Thymus (tissue), 11 donors: ENCODE measurements around the gene KMT2E. TPM values are rescaled to one million over a fixed set of nuclear protein-coding genes. Genes with fewer than 3 reads are reported as not detected.

Experiments used
- DNase-seq, 9 donors: peaks; one replicate each; pipeline ENCODE4 v3.0.0-alpha.2; 2013; ENCODE audit warnings: low spot score in 9 of 9, low read depth in 6 of 9, missing footprints in 1 of 9
- H3K27ac ChIP-seq, 2 donors: one replicate each; pipeline ENCODE4 v1.5.1; 2013; ENCODE audit warnings: control low read depth in 1 of 2, low read depth in 1 of 2, low read length in 1 of 2, mild to moderate bottlenecking in 1 of 2, moderate library complexity in 1 of 2
- H3K27me3 ChIP-seq, 2 donors: one replicate each; pipeline ENCODE4 v1.5.1; 2013; ENCODE audit warnings: low read length in 1 of 2; ENCODE audit not compliant: control insufficient read depth in 2 of 2, insufficient read depth in 1 of 2
- H3K36me3 ChIP-seq, 2 donors: one replicate each; pipeline ENCODE4 v1.5.1; 2013; ENCODE audit warnings: low read length in 1 of 2, mild to moderate bottlenecking in 1 of 2, moderate library complexity in 1 of 2; ENCODE audit not compliant: control insufficient read depth in 2 of 2, insufficient read depth in 2 of 2
- H3K4me1 ChIP-seq, 2 donors: one replicate each; pipeline ENCODE4 v1.5.1; 2013; ENCODE audit warnings: low read length in 2 of 2; ENCODE audit not compliant: control insufficient read depth in 2 of 2, insufficient read depth in 2 of 2
- H3K4me3 ChIP-seq, 2 donors: one replicate each; pipeline ENCODE4 v1.5.1; 2013; ENCODE audit warnings: low read length in 2 of 2, control low read depth in 1 of 2, mild to moderate bottlenecking in 1 of 2
- H3K9me3 ChIP-seq, 2 donors: one replicate each; pipeline ENCODE4 v1.5.1; 2013; ENCODE audit warnings: low read length in 1 of 2, mild to moderate bottlenecking in 1 of 2; ENCODE audit not compliant: control insufficient read depth in 2 of 2, insufficient read depth in 1 of 2
- WGBS: extraction: QIAGEN DNeasy Blood & Tissue Kit; methylation state at CpG from one replicate; pipeline ENCODE4 v1.1.7; 2013; 5-methylcytosine and 5-hydroxymethylcytosine counted together
- polyA plus RNA-seq: library from polyadenylated mRNA; stranded (reverse); fragments of 200-250 nt; gene quantifications from one replicate; pipeline ENCODE4 v1.2.3, GENCODE V29; 2013
- total RNA-seq: library from RNA; stranded (reverse); fragments of 120-200 nt; gene quantifications from one replicate; pipeline ENCODE4 v1.2.4, GENCODE V29; 2013
- donor health status: healthy.

KMT2E gene
- total and polyA plus RNA-seq, 2 donors: 26.5 to 42.2 TPM

DNA sequence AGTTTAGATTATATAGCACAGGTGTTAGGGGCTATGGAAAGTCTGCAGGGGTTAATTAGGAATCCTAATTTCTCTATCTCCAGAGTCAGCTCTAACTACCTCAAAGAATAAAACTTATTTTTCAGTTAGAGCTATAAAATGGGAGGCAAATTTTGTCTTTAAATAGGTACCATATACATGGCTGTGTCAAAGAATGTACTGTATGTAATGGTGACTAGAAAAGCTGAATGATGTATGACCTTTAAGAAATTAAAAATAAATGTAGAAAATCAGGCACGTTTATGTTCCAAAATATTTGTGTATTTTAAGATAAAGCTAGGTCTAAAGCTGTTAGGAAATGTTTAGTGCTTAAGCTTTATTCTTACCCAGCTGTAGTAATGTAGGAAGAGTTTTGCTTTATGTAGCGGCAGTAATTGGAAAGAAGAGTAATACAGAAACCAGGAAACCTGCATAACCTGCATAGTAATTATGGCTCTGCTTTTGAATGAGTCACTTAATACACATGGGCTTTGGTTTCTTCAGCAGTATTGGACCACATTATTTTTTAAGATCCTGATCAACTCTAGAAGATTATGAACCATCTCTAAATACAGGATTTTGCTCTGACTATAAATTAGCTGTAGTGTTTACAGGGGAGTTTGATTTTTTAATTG lies 85.0 kb downstream of the KMT2E start:
- H3K27me3 ChIP-seq: no peaks in the 10 kb centered on the region
- H3K4me1 ChIP-seq: no peaks in the 10 kb centered on the region
- no peaks in the 10 kb centered on the region for H3K9me3 ChIP-seq
- no peak overlapping the region for H3K4me3 ChIP-seq
- H3K27ac ChIP-seq: no peak overlapping the region
- DNase-seq: no peak
- WGBS: 95% methylated on average over 2 of the region's 2 CpGs
- peaks cover 8 to 52% of the 10 kb centered on the region in 2 donors for H3K36me3 ChIP-seq

DNA sequence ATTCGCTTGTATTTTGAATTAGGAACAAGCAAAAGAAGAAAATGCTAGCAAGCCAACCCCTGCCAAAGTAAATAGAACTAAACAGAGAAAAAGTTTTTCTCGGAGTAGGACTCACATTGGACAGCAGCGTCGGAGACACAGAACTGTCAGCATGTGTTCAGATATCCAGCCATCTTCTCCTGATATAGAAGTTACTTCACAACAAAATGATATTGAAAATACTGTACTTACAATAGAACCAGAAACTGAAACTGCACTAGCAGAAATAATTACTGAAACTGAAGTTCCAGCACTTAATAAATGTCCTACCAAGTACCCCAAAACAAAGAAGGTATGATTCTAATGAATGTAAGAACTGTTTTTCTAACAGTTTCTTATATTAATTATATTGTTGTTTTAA lies 87.9 kb downstream of the KMT2E start:
- Histone ChIP-seq H3K9me3 (no peaks in the 10 kb centered on the region), H3K4me3 (no peak overlapping the region), H3K27ac (no peak overlapping the region), H3K36me3 (peaks cover 21 to 58% of the 10 kb centered on the region in 2 donors), H3K27me3 (no peaks in the 10 kb centered on the region), H3K4me1 (no peaks in the 10 kb centered on the region)
- DNase-seq: no peak
- WGBS: 95% methylated on average over 4 of the region's 4 CpGs

DNA sequence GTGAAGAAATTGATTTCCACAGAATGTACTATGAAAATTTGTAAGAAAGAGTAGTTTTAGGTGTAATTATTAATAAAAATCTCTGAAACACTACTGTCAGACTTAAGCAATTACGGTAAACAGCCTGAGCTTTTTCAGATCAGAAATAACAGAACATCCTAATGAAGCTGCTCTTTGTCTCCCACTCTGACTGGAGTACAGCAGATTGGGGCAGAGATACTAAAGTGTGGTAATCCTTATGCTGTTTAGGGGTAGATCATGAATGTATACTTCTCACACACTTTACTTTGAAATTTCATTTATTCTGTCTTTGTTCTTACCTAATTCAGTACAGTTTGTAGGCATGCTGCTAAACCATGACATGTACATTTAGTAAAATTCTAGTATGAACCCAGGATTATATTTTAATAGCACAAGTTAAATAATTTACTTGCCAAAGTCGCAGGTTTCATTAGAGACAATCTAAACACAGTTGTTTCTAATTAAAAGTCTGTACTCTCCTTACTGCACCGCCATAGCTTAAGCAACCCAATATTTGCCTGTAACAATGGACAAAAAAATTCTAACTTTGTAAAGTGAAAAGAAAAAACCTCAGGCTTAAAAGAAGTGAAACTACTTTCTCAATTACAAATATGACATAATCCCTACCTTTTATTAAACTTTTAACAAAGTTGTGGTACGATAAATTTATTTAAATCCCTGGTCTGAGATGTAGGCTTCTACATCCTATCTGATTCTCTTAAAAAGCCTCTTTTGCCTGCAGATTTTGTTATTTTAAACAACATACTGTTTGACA lies 88.8 kb downstream of the KMT2E start:
- no peak overlapping the region for H3K27ac ChIP-seq
- H3K27me3 ChIP-seq: no peaks in the 10 kb centered on the region
- 97% methylated on average over 4 of the region's 4 CpGs for WGBS
- peaks cover 25 to 60% of the 10 kb centered on the region in 2 donors for H3K36me3 ChIP-seq
- no peaks in the 10 kb centered on the region for H3K4me1 ChIP-seq
- no peak for DNase-seq
- H3K9me3 ChIP-seq: no peaks in the 10 kb centered on the region
- H3K4me3 ChIP-seq: no peak overlapping the region

DNA sequence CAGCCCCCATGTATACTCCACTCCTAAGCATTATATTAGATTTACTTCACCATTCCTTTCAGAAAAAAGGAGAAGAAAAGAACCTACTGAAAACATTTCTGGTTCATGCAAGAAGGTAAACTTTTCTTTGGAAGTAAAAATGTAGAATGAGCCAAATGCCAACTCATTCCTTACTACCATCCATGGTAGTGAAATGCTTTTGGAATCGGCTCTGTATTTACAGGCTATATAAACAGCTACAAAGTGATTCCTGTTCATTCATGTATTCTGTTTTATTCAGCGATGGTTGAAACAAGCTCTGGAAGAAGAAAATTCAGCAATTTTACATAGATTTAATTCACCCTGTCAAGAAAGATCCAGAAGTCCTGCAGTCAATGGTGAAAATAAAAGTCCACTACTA lies 91.6 kb downstream of the KMT2E start:
- Histone ChIP-seq H3K9me3 (no peaks in the 10 kb centered on the region), H3K4me1 (no peaks in the 10 kb centered on the region), H3K27ac (no peak overlapping the region), H3K27me3 (no peaks in the 10 kb centered on the region), H3K36me3 (peaks cover 35 to 75% of the 10 kb centered on the region in 2 donors), H3K4me3 (no peak overlapping the region)
- DNase-seq: no peak
- 96% methylated on average over 2 of the region's 2 CpGs for WGBS

DNA sequence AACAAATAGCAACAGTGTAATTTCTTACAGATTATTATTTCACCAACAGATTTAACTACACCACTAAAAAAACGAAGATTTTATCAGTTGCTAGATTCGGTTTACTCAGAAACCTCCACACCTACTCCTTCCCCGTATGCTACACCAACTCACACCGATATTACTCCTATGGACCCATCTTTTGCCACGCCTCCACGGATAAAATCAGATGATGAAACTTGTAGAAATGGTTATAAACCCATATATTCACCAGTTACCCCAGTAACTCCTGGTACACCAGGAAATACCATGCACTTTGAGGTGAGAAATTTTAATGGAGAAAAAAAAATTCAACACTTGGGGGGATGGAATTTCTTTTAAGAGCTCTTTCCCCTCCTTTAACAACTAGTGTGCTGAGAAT lies 92.5 kb downstream of the KMT2E start:
- Histone ChIP-seq H3K4me1 (no peaks in the 10 kb centered on the region), H3K4me3 (no peak overlapping the region), H3K27ac (no peak overlapping the region), H3K36me3 (peaks cover 35 to 84% of the 10 kb centered on the region in 2 donors), H3K9me3 (no peaks in the 10 kb centered on the region), H3K27me3 (no peaks in the 10 kb centered on the region)
- WGBS: 97% methylated on average over 6 of the region's 6 CpGs
- DNase-seq: no peak

DNA sequence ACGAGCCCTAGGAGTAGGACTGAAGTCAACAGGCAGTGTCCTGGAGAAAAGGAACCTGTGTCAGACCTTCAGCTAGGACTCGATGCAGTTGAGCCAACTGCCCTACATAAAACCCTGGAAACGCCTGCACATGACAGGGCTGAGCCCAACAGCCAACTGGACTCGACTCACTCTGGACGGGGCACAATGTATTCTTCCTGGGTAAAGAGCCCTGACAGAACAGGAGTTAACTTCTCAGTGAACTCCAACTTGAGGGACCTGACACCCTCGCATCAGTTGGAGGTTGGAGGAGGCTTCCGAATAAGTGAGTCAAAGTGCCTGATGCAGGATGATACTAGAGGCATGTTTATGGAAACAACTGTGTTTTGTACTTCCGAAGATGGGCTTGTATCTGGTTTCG lies 93.5 kb downstream of the KMT2E start:
- H3K4me3 ChIP-seq: no peak overlapping the region
- DNase-seq: no peak
- H3K27ac ChIP-seq: no peak overlapping the region
- no peaks in the 10 kb centered on the region for H3K27me3 ChIP-seq
- 97% methylated on average over 9 of the region's 9 CpGs for WGBS
- H3K9me3 ChIP-seq: no peaks in the 10 kb centered on the region
- peaks cover 44 to 89% of the 10 kb centered on the region in 2 donors for H3K36me3 ChIP-seq
- no peaks in the 10 kb centered on the region for H3K4me1 ChIP-seq

DNA sequence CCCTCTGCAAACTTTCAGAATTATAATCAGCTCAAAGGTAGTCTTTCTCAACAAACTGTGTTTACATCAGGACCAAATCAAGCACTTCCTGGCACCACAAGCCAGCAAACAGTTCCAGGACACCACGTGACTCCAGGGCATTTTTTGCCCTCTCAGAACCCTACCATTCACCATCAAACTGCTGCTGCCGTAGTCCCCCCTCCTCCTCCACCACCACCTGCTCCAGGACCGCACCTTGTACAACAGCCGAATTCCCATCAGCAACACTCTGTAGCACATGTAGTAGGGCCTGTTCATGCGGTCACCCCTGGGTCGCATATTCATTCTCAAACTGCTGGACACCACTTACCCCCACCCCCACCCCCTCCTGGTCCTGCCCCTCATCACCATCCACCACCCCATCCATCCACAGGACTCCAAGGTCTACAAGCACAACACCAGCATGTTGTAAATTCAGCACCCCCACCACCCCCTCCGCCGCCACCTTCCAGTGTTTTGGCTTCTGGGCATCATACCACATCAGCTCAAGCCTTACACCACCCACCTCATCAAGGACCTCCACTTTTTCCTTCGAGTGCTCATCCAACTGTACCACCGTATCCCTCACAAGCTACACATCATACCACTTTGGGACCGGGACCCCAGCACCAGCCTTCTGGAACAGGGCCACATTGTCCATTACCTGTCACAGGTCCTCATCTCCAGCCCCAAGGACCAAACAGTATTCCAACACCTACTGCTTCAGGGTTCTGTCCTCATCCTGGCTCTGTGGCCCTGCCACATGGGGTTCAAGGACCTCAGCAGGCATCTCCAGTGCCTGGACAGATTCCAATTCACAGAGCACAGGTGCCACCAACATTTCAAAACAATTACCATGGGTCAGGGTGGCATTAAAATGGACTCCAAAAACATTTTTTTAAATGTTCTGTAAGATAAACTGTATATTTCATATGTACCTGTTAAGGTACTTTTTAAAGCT lies 98.7 kb downstream of the KMT2E start:
- Histone ChIP-seq H3K4me3 (no peak overlapping the region), H3K27ac (no peak overlapping the region), H3K36me3 (peaks cover 35 to 87% of the 10 kb centered on the region in 2 donors), H3K9me3 (no peaks in the 10 kb centered on the region), H3K27me3 (no peaks in the 10 kb centered on the region), H3K4me1 (peaks cover 0 to 3% of the 10 kb centered on the region in 2 donors)
- no peak for DNase-seq
- WGBS: 97% methylated on average over 11 of the region's 11 CpGs

DNA sequence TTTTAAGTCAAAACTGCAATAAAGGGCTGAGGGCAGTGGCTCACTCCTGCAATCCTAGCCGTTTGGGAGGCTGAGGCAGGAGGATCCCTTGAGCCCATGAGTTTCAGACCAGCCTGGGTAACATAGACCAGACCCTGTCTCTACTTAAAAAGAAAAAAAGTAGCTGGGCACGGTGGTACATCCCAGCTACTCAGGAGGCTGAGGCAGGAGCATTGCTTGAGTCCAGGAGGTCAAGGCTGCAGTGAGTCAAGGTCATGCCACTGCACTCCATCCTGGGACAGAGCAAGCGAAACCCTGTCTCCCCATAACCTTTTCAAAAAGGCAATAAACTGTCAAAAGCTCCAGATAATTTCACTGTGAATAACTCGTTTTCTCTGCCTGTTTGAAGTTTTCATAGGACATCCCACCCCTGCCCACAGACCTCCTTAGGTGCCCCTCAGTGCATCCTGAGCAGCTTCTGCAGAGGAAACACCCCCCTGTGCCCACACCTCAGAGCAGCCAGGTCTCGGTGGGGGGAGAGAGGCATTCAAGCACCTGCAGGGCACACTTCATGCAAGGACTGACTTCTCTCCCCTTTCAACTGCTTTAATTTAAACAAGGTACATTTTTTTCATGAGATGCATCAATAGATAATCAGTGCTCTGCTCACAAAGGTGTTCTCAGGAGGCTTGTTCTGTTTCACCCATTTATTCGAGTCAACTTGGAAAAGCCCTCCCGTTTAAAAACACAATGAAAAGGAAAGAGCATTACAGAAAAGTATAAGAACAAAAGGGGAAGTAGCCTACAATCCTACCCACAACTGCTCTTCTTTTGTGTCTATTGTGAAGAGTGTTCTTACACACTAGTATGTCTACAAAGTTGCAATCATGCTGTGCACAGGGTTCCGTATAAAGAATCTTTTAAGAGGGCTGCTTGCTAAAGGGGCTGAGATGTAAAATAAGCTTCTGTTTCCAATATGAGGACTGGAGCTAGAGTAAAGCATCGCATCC lies 104.9 kb downstream of the KMT2E start:
- Histone ChIP-seq H3K4me3 (no peak overlapping the region), H3K4me1 (peaks cover 19 to 30% of the 10 kb centered on the region in 2 donors), H3K27ac (peak overlapping the region; percentile 36 to 76), H3K9me3 (no peaks in the 10 kb centered on the region), H3K27me3 (no peaks in the 10 kb centered on the region), H3K36me3 (peaks cover 16 to 50% of the 10 kb centered on the region in 2 donors)
- DNase-seq: peak in 7 of 9 donors; percentile 37 to 77 (median 46)
- WGBS: 31% methylated on average over 9 of the region's 9 CpGs
